SU-DHL-6 (cell line): Measurements from ENCODE around the gene DOK7.

ENCODE experiments used
- H2AFZ ChIP-seq: fragments of 200-600 bp; sonication (generic); 2 replicates; pipeline ENCODE4 v1.6.1; 2014; ENCODE audit warnings: low read depth, mild to moderate bottlenecking, moderate library complexity, mixed read lengths, antibody characterized with exemption, low read length; ENCODE audit not compliant: severe bottlenecking
- H3F3A ChIP-seq: fragments of 200-600 bp; shearing (Covaris generic); 2 replicates; pipeline ENCODE4 v1.6.0; 2016; ENCODE audit warnings: antibody characterized with exemption, mild to moderate bottlenecking; ENCODE audit not compliant: insufficient read depth
- H3K27ac ChIP-seq: fragments of 200-600 bp; sonication (generic); 2 replicates; pipeline ENCODE4 v1.5.1; 2016; ENCODE audit warnings: low read depth, mild to moderate bottlenecking, low read length, moderate library complexity, mixed read lengths
- H3K27me3 ChIP-seq: fragments of 200-600 bp; sonication (generic), shearing (Covaris generic); 2 replicates; pipeline ENCODE4 v1.6.0; 2014; ENCODE audit warnings: mild to moderate bottlenecking, low read length
- H3K36me3 ChIP-seq: fragments of 200-600 bp; sonication (generic); 2 replicates; pipeline ENCODE4 v1.6.1; 2014; ENCODE audit warnings: mild to moderate bottlenecking, low read length, mixed read lengths
- H3K4me2 ChIP-seq: fragments of 300-600, 200-600 bp; shearing (Covaris generic), sonication (generic); 2 replicates; pipeline ENCODE4 v1.6.0; 2014; ENCODE audit warnings: low read length, low read depth, mild to moderate bottlenecking; ENCODE audit not compliant: poor library complexity, severe bottlenecking
- H3K4me3 ChIP-seq: fragments of 200-600 bp; sonication (generic); 2 replicates; pipeline ENCODE4 v1.5.1; 2014; ENCODE audit warnings: antibody characterized with exemption, low read length, mild to moderate bottlenecking, mixed read lengths; ENCODE audit not compliant: insufficient read depth, poor library complexity, severe bottlenecking
- H3K79me2 ChIP-seq: fragments of 200-600 bp; sonication (generic); 2 replicates; pipeline ENCODE4 v1.6.1; 2014; ENCODE audit warnings: mild to moderate bottlenecking, low read length, moderate library complexity; ENCODE audit not compliant: insufficient read depth
- H3K9ac ChIP-seq: fragments of 200-600 bp; sonication (generic); 2 replicates; pipeline ENCODE4 v1.7.0; 2014; ENCODE audit warnings: mild to moderate bottlenecking, low read length
- H3K9me2 ChIP-seq: fragments of 200-600 bp; sonication (generic); replicated peaks from 2 replicates; pipeline ENCODE4 v1.6.1; 2014; ENCODE audit warnings: low read length; ENCODE audit not compliant: insufficient read depth
- H3K9me3 ChIP-seq: fragments of 200-600 bp; sonication (generic); 2 replicates; pipeline ENCODE4 v1.6.1; 2014; ENCODE audit warnings: low read length, mixed read lengths; ENCODE audit not compliant: insufficient read depth
- H4K20me1 ChIP-seq: fragments of 200-600 bp; sonication (generic); 2 replicates; pipeline ENCODE4 v1.6.1; 2014; ENCODE audit warnings: low read depth, mild to moderate bottlenecking, antibody characterized with exemption, low read length, moderate library complexity, mixed read lengths
- EZH2phosphoT487 ChIP-seq: fragments of 200-600 bp; sonication (generic), shearing (Covaris generic); conservative IDR thresholded peaks from 2 replicates; pipeline ENCODE4 v1.6.1; 2018; ENCODE audit warnings: mild to moderate bottlenecking, antibody characterized with exemption, low read length, moderate library complexity, mixed read lengths
- TF ChIP-seq, protein P1 (sequence below): fragments of 200-600 bp; sonication (generic); IDR thresholded peaks from one replicate; pipeline ENCODE4 v1.5.1; 2017; ENCODE audit warnings: antibody characterized with exemption, mild to moderate bottlenecking, low read length, moderate library complexity; ENCODE audit not compliant: insufficient read depth, poor library complexity, severe bottlenecking

DOK7 gene

DNA sequence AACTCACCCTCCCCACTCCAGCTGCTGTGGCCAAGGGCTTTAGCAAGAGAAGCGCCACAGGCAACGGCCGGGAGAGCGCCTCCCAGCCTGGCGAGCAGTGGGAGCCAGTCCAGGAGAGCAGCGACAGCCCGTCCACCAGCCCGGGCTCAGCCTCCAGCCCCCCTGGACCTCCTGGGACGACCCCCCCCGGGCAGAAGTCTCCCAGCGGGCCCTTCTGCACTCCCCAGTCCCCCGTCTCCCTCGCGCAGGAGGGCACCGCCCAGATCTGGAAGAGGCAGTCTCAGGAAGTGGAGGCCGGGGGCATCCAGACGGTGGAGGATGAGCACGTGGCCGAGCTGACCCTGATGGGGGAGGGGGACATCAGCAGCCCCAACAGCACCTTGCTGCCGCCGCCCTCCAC lies 32.6 kb upstream of the DOK7 start:
- no peak overlapping the region for H3K9ac ChIP-seq
- no peak overlapping the region for H2AFZ ChIP-seq
- no peak overlapping the region for H3K4me2 ChIP-seq
- H3K27me3 ChIP-seq, result no peaks in the 10 kb centered on the region
- no peak for TF ChIP-seq EZH2phosphoT487
- TF ChIP-seq, protein P1, sequence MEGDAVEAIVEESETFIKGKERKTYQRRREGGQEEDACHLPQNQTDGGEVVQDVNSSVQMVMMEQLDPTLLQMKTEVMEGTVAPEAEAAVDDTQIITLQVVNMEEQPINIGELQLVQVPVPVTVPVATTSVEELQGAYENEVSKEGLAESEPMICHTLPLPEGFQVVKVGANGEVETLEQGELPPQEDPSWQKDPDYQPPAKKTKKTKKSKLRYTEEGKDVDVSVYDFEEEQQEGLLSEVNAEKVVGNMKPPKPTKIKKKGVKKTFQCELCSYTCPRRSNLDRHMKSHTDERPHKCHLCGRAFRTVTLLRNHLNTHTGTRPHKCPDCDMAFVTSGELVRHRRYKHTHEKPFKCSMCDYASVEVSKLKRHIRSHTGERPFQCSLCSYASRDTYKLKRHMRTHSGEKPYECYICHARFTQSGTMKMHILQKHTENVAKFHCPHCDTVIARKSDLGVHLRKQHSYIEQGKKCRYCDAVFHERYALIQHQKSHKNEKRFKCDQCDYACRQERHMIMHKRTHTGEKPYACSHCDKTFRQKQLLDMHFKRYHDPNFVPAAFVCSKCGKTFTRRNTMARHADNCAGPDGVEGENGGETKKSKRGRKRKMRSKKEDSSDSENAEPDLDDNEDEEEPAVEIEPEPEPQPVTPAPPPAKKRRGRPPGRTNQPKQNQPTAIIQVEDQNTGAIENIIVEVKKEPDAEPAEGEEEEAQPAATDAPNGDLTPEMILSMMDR, result no peak
- no peaks in the 10 kb centered on the region for H3K79me2 ChIP-seq
- H3K4me3 ChIP-seq, result no peak overlapping the region
- H3K27ac ChIP-seq, result no peak overlapping the region
- no peaks in the 10 kb centered on the region for H3F3A ChIP-seq
- H3K36me3 ChIP-seq, result no peaks in the 10 kb centered on the region
- no peaks in the 10 kb centered on the region for H3K9me3 ChIP-seq
- no peaks in the 10 kb centered on the region for H4K20me1 ChIP-seq
- no peaks in the 10 kb centered on the region for H3K9me2 ChIP-seq

DNA sequence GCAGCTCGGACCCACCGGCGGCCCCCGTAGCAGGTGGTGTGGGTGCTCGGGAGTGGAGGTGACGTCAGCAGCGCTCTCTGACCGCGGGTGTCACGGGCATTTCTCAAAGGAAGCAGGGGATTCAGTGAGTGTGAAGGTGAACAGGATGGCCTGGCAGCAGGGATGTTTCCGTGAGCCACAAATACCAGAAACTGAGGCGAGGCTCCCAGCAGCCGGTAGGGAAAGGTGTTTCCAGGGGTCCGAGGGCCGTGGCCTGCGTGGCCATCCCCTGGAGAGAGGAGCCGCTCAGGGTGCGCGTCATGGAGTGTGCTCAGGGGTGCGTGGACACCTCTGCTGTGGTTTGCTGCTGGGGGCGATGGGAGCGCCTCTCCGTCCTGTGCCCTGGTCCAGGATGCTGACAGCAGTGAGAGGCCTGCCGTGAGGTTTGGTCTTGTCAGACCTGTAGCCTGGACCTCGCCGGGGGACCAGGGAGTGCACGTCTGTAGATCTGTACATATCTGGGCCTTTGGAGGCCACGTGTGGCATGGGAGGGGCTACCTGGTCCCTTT lies 31.6 kb upstream of the DOK7 start:
- Histone ChIP-seq H3K9ac (no peak overlapping the region), H3K4me3 (no peak overlapping the region), H3K27ac (no peak overlapping the region), H3K4me2 (no peak overlapping the region), H3K27me3 (no peaks in the 10 kb centered on the region), H3F3A (no peaks in the 10 kb centered on the region), H3K79me2 (no peaks in the 10 kb centered on the region), H3K9me2 (no peaks in the 10 kb centered on the region), H2AFZ (no peak overlapping the region), H4K20me1 (no peaks in the 10 kb centered on the region), H3K9me3 (no peaks in the 10 kb centered on the region), H3K36me3 (no peaks in the 10 kb centered on the region)
- TF ChIP-seq, protein P1, result no peak
- no peak for TF ChIP-seq EZH2phosphoT487

- Histone ChIP-seq H2AFZ (no peak overlapping the region), H3K9me2 (no peaks in the 10 kb centered on the region), H3F3A (no peaks in the 10 kb centered on the region), H4K20me1 (no peaks in the 10 kb centered on the region), H3K4me2 (no peak overlapping the region), H3K79me2 (no peaks in the 10 kb centered on the region), H3K9ac (no peak overlapping the region), H3K9me3 (no peaks in the 10 kb centered on the region), H3K4me3 (no peak overlapping the region), H3K36me3 (no peaks in the 10 kb centered on the region), H3K27me3 (no peaks in the 10 kb centered on the region), H3K27ac (no peak overlapping the region)
- TF ChIP-seq EZH2phosphoT487, result no peak
- TF ChIP-seq, protein P1, result no peak
These were observed 30.7 kb upstream of the DOK7 start for GRCh38 chr4:3432381-3432790.
